ENCODE results near the gene ARID1B. TPM values are rescaled to one million over a fixed set of nuclear protein-coding genes. Genes with fewer than 3 reads are reported as not detected.

The ARID1B gene
- total RNA-seq, 4 donors from 2014 or later, result 87.1 to 194 (median 115) TPM

DNA sequence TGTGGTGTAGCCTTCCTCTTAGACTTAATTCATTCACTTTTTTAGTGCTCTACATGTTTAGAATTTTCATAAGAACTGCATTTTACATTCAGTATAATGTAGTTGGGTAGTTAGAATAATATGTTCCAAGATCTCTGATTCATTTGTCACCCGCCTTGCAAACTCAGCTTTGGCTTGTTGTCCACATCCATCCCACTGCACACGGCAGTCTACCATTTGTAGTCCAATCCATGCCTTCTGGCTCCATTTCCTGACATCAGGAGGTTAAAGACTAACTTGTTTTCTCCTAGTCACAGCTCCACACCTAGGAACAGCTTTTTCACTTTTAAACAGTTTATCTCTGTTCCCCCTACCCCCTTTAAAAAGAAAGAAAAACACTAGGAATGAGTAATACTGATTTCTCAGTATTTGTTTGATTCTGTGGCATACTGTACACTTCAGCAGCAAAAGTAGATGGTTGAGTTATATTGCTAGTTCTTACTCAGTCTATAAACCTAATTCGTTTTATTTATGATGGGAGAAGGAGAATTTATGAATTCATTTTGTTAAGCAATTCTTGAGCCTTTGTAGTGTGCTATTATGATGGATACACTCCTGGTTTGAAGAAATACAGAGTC is 180.9 kb downstream of the ARID1B start:
- no peaks in the 10 kb centered on the region for H3K27me3 ChIP-seq
- H3K9me3 ChIP-seq, result no peaks in the 10 kb centered on the region
- intact Hi-C loops (cut with DNase I; ENCODE audit: low total_unique reads) (no loop called here), in situ Hi-C loops (cut with MboI; ENCODE audit: low pct_ligation_motif_present in 1 of 4, low pct_unique_long_range_greater_than_20kb in 1 of 4, low sequenced_read_pairs in 3 of 4) (no loop called here)
- no peaks in the 10 kb centered on the region for H3K36me3 ChIP-seq
- 82 to 87% methylated on average over 3 of the region's 3 CpGs for WGBS, 2 donors (ENCODE audit: low coverage in 1 of 2)
- no peak overlapping the region for H3K27ac ChIP-seq
- TF ChIP-seq EP300 (IDR thresholded peaks at IDR 0.05; ENCODE audit: low read depth), result no peak
- no peak for TF ChIP-seq POLR2A (IDR thresholded peaks at IDR 0.05)
- TF ChIP-seq POLR2AphosphoS5 (IDR thresholded peaks at IDR 0.05), result no peak
- TF ChIP-seq, protein P1, sequence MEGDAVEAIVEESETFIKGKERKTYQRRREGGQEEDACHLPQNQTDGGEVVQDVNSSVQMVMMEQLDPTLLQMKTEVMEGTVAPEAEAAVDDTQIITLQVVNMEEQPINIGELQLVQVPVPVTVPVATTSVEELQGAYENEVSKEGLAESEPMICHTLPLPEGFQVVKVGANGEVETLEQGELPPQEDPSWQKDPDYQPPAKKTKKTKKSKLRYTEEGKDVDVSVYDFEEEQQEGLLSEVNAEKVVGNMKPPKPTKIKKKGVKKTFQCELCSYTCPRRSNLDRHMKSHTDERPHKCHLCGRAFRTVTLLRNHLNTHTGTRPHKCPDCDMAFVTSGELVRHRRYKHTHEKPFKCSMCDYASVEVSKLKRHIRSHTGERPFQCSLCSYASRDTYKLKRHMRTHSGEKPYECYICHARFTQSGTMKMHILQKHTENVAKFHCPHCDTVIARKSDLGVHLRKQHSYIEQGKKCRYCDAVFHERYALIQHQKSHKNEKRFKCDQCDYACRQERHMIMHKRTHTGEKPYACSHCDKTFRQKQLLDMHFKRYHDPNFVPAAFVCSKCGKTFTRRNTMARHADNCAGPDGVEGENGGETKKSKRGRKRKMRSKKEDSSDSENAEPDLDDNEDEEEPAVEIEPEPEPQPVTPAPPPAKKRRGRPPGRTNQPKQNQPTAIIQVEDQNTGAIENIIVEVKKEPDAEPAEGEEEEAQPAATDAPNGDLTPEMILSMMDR (IDR thresholded peaks at IDR 0.05), result no peak
- no peak overlapping the region for H3K4me3 ChIP-seq
- DNase-seq, result no peak
- peaks cover 18 to 35% (median 27%) of the 10 kb centered on the region in 4 donors for H3K4me1 ChIP-seq

DNA sequence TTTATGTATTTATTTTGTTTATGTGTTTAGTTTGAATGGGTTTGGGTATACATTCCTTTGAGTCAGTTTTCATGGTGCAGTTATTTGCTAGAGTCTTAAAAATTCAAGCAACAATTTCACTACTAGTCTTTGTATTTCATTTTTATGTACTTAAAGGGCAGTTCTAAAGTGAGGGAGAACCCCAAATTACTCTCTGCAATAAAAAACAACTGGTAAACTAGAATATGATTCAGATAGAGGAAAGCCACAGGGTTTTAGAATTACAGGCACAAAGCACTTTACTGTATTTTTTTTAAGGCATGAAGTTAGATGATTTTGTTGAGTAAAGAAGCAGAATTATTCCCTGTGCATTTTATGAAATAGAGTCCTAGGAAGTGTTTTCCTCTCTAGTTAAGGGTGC is 183.3 kb downstream of the ARID1B start:
- H3K4me1 ChIP-seq, result peaks cover 10 to 20% (median 20%) of the 10 kb centered on the region in 4 donors
- DNase-seq, result no peak
- no peak overlapping the region for H3K4me3 ChIP-seq
- in situ Hi-C loops (cut with MboI; ENCODE audit: low pct_ligation_motif_present in 1 of 4, low pct_unique_long_range_greater_than_20kb in 1 of 4, low sequenced_read_pairs in 3 of 4), result no loop called here
- H3K27me3 ChIP-seq, result no peaks in the 10 kb centered on the region
- no peaks in the 10 kb centered on the region for H3K36me3 ChIP-seq
- intact Hi-C loops (cut with DNase I; ENCODE audit: low total_unique reads), result no loop called here
- TF ChIP-seq EP300 (IDR thresholded peaks at IDR 0.05; ENCODE audit: low read depth) (no peak), POLR2A (IDR thresholded peaks at IDR 0.05) (no peak), POLR2AphosphoS5 (IDR thresholded peaks at IDR 0.05) (no peak)
- TF ChIP-seq, protein P1 (IDR thresholded peaks at IDR 0.05), result no peak
- H3K9me3 ChIP-seq, result no peaks in the 10 kb centered on the region
- H3K27ac ChIP-seq, result no peak overlapping the region

DNA sequence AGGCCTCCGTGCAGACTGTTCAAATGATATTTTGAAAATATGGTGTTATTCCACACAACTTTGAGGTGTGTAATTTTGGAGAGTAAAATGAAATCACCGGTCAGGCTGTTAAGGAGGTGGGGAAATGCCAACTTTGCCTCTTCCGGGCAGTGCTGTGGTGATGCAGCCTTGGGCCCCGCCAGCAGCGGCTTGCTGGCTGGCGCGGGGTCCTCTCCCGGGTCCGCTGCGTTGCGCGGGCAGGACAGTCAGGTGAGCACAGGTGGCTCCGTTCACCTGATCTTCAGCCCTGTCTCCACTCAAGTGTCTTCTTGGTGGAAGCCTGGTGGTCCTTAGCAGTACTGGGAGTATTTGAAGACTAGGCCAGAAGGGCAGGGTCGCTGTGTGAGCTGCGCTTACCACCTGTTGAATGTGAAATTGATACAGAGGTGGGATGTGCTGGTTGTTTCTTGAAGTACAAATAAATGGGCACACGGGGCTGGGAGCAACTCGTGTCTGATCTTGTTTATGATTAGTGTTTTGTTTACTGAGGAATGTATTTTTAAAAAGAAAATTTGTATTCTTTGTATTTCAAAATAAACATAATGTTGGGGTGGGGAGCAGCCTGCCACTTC is 184.2 kb downstream of the ARID1B start:
- H3K27me3 ChIP-seq, result no peaks in the 10 kb centered on the region
- 89 to 96% methylated on average over 2 to 17 of the region's 17 CpGs for WGBS, 2 donors (ENCODE audit: low coverage in 1 of 2)
- no peak overlapping the region for H3K27ac ChIP-seq
- DNase-seq, result no peak
- intact Hi-C loops (cut with DNase I; ENCODE audit: low total_unique reads), result no loop called here
- H3K36me3 ChIP-seq, result no peaks in the 10 kb centered on the region
- in situ Hi-C loops (cut with MboI; ENCODE audit: low pct_ligation_motif_present in 1 of 4, low pct_unique_long_range_greater_than_20kb in 1 of 4, low sequenced_read_pairs in 3 of 4), result no loop called here
- peaks cover 3 to 12% (median 11%) of the 10 kb centered on the region in 4 donors for H3K4me1 ChIP-seq
- no peak for TF ChIP-seq POLR2AphosphoS5 (IDR thresholded peaks at IDR 0.05)
- TF ChIP-seq, protein P1 (IDR thresholded peaks at IDR 0.05), result no peak
- no peak for TF ChIP-seq EP300 (IDR thresholded peaks at IDR 0.05; ENCODE audit: low read depth)
- no peak for TF ChIP-seq POLR2A (IDR thresholded peaks at IDR 0.05)
- no peak overlapping the region for H3K4me3 ChIP-seq
- H3K9me3 ChIP-seq, result no peaks in the 10 kb centered on the region

DNA sequence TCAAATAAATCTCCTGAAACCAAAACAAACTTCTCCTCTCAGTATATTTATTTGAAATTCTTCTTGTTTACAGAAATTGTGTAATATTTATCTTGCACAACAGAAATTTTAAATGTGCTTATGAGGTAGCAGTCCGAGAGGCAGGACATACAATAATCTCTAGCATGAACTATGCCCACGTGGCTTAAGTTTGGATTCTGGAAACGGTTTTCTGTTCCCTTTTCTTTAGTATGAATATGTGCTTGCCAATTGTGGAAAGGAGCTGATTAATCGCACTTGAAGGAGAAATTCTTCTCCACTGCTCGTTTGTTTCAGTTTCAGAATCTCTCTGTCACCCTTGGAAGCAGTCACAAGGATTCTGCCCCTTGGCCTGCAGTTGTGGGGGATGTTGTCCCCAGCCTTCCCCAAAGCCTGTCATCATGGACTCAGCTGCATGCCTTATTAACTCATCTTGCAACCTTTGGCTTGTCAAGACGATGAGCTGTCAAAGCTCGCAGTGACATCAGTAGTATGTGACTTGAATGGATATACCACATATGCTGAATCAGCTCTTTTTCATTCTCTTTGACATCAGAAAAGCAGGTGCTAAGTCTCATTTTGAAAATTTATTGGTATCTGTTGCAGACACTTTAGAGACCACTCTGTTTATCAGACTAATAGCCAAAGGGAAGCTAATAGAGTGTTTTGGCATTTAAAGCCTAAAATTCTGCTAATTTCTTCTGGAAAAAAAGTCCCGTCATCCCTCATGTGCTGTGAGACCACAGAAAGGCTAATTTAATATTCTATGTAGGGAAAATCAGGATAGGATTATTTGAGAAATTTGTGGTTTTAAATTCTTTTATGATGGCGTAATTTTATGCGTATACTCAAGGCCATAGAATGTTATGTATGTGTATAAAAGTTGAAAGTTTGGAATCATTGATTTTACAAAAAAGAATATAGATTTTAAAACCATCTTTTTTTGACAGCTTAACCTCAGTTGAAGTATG is 186.8 kb downstream of the ARID1B start:
- TF ChIP-seq EP300 (IDR thresholded peaks at IDR 0.05; ENCODE audit: low read depth), result no peak
- Histone ChIP-seq H3K4me1 (peaks cover 0 to 11% (median 11%) of the 10 kb centered on the region in 4 donors), H3K4me3 (no peak overlapping the region), H3K9me3 (no peaks in the 10 kb centered on the region), H3K36me3 (no peaks in the 10 kb centered on the region), H3K27ac (peak overlapping the region in 3 of 4 donors; percentile 19 to 38 (median 38)), H3K27me3 (no peaks in the 10 kb centered on the region)
- 58 to 62% methylated on average over 10 of the region's 10 CpGs for WGBS, 2 donors (ENCODE audit: low coverage in 1 of 2)
- no peak for DNase-seq
- intact Hi-C loops (cut with DNase I; ENCODE audit: low total_unique reads) (no loop called here), in situ Hi-C loops (cut with MboI; ENCODE audit: low pct_ligation_motif_present in 1 of 4, low pct_unique_long_range_greater_than_20kb in 1 of 4, low sequenced_read_pairs in 3 of 4) (no loop called here)

Data from transverse colon (tissue), 4 donors.